HS-27A (cell line): ENCODE data around the gene NFILZ.
A peak's percentile ranks its signal among the peaks of the same experiment; 100 is the strongest.

ENCODE experiments used
- DNase-seq: peaks from one replicate; pipeline ENCODE4 v3.0.0-alpha.2; 2012; ENCODE audit warnings: low read depth, missing footprints

NFILZ gene, protein sequence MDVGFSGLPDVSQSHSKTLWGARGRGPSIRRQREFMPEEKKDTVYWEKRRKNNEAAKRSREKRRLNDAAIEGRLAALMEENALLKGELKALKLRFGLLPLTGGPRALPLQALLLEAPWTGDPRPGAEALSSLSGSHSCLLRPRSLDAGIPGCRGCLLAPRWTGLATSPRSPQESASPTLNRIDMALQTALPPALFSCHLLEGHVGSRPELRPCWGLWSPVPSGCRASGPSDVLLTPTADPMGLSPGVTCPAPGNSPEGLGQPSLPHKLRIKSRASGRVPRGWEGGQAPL

DNA sequence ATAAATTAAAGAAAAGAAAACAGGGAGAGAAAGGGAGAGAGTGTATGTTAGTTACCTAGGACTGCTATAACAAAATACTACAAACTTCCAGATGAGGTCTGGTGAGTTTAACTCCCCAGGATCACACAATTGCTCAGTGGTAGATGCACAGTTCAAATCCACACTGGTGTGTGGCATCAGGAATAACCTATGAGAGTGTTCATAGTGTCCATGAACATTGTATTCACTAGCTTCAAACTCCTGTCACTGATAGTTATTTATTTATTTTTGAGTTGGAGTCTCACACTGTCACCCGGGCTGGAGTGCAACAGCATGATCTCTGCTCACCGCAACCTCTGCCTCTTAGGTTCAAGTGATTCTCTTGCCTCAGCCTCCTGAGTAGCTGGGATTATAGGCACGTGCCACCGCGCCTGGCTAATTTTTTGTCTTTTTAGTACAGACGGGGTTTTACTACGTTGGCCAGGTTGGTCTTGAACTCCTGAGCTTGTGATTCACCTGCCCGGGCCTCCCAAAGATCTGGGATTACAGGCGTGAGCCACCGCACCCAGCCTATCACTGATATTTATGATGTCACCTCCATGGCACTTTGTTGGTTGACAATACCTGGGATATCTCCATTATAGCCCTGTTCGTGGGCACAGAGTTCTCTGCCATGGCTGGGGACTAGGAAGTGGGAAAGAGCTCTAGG, at the start of gene NFILZ:
NFILZ (plus strand) TSS at position 638 of the 688 bp plus-strand sequence. CDS start 46,133 bp downstream, outside the sequence.
- DNase-seq = no peak

DNA sequence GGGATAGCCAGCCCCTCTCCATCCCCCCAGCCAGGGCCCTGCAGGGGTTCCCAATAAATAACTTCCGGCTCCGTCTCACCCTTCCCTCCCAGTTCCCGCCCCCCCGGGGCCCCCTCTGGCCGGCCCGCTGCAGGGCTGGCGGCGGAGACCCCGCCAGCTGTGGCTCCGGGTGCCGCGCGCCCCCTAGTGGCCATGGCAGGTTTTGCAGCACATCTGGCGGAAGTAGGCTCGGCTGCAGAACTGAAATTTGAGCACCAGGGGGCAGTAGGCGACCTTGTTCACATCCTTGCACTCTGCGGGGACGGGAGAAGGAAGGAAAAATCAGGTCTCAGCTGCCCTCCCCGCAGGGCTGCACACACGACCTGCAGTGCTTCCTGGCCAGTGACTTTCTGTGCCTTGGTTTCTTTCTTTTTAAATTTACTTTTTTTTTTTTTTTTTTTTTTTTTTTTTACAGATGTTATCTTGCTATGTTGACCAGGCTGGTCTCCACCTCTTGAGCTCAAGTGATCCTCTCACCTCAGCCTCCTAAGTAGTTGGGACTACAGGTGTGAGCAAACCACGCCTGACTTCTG, 49.6 kb upstream of the NFILZ start:
- peak; percentile 39 for DNase-seq

DNA sequence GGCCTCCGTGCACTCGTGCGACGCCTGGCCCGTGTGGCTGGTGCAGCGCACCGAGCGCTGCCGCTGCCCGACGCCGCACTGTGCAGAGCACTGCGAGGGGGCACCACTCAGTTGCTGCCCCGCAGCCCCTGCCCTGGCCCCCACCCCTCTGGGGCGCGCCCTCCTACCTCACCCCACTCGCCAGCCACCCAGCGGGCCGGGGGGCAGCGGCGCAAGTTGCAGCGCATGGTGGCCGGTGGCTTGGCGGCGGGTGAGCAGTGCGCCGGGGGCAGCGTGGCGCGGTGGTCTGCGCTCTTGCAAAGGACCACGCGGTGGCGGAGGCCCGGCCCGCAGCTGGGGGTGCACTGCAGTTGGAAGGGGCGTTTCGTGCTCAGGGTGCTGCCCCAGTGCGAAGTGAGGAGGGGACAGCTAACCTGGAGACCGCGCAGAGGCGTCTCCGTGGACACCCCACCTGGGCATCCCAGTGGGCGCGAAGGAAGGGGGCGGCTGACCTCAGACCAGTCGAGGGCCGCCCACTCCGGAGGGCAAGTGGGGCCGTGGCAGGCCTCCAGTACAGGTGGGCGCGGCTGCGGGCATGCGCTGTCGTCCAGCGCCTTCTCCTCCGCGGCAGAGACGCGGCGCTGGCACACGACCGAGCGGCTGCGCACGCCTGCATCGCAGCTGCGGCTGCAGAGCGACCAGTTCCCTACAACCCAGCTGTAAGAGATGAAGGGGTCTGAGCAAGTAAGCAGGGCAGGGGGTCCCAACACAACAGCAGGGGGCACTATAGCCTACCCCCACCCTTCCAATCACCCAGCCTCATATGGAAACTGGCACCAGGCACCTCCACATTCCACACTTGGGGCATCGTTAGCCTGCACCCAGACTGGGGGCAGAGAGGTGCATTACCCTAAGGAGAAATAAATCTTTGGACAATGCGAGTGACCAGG, 45.2 kb upstream of the NFILZ start:
- DNase-seq = no peak

DNA sequence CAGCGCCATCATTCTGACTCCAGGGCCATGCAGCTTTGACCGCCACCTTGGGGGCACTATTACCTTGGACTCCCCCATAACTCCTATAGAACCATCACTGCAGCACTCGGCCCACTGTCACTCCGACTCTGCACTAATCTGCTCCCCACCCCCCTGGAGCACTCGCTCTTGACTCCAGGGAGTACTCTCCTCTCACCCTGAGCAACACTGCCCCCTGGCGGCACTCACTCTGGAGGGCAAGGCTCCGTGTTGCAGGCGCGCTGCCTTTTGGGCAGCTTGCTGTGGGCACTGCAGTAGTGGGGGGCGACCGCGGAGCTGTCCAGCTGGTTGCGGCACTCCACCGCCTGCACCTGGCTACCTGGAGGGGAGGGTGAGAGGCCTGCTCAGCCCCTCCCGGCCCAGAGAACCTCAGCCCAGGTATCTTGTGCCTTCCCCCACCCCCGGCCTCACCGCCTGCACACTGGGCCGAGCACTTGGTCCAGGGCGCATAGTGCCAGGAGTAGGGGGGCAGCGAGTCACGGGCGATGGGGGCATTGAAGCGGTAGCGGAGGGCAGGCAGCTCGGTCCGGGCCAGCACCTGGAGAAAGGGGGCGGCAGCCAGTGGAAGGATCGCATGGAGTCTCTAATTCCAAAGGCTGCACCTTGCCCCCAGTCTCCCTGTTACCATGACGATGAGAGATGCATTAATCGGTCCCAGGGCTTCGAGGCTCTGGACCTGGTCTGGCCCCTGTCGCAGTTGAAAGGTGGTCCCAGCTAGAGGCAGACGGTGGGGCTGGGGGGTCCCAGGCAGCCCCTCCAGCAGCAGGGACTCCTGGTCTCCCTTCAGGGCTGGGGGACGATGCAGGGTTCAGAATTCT, 44.3 kb upstream of the NFILZ start:
- no peak for DNase-seq

DNA sequence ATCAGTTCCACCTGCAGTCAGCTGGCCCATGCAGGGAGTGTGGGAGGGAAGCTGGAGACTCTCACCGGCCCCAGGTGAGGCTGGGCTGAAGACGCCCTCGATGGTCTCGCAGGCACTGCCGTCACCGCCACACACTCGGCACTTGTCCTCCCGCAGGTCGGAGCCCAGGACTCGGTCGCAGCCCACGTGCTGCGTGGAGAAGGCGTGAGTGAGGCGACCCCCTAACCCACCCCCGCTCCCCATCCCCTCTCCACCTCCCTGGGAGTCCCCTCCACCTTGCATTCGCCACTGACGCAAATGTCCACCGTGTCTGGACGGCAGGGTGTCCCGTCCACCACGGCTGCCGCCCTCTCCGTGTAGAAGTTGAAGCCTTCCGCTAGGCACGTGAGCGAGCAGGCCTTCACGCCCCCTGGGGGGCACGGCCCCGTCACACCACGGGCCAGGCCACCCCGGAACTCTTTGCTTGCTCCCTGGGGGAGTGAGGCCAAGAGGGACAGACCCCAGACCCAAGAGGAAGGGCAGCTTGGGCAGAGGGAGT, 41.2 kb upstream of the NFILZ start:
- DNase-seq = no peak

DNA sequence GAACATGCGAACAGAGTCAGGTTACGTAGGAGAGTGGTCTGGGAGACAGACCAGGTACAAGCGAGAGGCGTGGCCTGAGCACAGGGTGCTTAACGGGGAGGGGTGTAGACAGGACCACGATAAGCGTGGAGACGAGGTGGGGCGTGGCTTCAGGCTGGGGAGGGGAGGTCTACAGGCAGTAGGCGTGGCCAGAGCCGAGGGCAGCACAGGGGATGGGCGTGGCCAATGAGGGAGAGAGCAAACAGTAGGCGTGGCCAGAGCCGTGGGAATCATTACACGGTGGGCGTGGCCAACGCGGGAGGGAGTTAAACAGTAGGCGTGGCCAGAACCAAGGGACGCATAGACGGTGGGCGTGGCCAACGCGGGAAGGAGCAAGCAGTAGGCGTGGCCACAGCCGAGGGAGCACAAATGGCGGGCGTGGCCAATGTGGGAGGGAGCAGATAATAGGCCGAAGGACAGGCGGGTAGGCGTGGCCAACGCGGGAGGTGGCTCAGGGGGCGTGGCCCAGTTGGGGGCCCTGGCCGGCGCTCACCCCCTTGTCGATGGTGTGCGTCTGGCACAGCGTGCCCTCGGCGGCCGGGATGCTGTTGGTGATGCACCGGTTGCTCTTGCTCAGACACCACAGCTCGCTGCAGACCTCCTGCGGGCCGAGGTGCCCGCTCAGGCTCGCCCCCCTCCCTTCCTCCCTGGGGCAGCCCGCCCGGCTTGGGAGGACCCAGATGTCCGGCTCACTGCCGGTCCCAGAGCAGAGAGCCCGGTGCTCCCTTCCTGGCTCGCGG, 38.0 kb upstream of the NFILZ start:
- DNase-seq = peak; percentile 75

DNA sequence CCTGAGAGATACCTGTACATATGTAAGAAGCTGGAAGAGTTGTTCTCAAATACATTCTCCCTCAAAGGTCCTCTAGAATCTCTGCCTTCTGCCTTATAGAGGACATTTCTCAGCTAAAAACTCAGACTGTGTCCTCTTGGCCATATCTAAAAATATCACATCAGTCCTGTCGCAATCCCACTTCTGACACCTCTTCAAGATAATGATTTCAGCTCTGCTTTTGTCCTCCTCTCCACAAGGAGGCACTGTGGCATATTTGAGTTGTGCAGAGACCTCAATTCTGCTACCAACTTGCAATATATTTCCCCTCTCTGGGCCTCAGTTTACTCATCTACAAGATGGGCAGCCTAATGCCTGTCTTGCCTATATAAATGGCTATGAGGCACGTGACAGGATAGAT, 36.5 kb upstream of the NFILZ start:
- DNase-seq = no peak

DNA sequence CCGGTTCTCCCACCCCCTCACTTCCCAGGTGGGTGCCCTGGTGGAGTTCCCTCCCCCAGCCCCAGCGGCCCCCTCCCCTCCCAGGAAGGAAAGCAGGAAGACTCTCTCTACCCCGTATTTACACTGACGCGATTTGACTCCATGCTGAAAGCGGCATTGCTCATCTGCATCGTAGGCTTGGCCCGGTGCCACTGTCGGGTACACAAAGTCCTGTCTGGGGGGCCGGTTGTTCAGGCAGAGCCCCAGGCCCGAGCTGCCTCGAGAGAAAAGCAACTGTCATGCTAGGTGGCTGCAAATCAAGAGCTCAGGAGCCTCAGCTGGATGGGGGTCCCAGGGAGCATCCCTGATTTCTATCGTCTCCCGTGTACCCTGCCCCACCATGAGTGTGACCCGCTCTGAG, 34.8 kb upstream of the NFILZ start:
- no peak for DNase-seq

DNA sequence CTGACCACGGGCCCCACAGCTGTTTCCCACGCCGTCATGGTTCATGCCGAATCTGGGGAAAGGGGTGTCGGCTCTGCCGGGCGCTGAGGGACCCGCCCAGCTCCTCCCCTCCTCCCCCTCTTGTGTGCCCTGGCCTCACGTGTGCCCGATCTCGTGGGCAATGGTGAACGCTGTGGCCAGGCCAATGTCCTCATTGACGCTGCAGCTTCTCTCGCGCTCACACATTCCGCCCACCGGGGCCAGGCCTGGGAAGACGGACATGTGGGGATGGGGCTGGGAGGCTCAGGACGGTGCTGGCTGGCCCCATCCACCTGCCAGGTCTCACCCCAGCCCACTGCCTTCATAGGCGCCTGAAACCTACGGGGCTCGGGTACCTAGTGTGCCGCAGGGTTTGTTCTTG, 34.3 kb upstream of the NFILZ start:
- no peak for DNase-seq

DNA sequence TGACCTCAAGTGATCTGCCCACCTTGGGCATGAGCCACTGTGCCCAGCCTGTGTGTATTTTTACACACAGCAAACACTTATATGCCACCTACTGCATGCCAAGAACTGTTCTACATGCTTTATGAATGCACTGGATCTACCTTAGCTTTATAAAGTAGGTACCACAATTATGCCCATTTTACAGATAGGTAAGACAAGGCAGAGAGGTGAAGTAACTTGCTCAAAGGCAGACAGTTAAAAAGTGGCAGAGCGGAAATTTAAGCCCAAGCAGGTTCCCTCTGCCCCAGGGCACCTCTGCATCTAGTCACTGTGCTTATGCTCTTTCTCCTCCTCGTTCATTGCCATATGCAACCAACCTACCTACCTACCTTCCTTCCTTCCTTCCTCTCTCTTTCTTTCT, 30.4 kb upstream of the NFILZ start:
- no peak for DNase-seq

DNA sequence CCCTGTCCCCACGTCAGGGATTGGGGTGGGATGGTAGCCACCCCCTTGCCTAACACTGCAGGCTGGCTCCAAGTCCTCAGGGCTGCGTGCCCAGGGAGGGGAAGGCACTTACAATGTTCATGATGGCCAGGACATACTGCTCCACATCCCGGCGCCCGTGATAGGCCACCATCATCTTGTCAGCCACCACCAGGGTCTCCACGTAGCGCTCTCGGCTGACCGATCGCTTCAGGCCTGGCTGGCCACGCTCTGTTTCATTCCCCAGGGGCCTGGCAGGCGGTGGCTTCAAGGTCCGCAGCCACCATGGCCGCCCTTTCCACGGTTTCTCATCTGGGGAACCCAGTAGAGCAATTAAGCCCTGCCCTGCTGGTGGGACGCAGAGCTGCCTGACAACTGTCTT, 29.6 kb upstream of the NFILZ start:
- no peak for DNase-seq

DNA sequence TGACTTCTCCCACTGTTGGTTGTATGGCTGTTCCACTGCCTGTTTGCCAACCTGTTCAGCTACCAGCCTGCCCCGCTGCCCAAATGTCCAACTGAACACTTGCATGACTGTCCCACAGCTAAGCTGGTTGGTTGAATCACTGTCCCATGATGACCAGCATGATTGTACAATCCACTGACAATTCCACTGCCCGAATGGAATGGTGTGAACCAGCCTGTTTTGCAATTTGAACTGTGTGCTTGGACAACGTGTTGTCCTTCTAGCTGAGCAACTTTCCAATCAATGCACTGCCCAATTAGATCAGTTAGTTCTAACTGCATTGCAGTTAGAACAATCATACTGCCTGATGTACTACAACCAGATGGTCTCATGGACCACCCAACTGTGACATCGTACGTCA, 28.6 kb upstream of the NFILZ start:
- DNase-seq = no peak

DNA sequence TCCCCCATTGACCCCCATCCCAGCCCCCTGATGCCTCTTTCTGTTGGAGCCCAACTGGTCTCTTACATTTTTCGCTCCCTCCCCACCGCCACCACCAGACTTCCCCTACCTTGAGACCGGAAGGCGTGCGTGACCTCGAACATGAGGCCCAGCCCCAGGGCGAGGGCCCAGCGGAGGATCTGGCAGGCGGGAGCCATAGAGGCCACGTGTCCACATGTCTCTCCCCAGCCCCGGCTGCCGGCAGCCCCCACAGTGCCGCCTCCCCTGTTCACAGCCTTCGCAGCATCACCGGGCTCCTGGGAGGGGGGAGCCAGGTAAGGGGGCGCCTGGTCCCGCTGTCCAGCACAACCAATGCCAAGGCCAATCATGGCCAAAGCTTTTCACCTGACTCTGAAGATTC, 24.9 kb upstream of the NFILZ start:
- DNase-seq = no peak

DNA sequence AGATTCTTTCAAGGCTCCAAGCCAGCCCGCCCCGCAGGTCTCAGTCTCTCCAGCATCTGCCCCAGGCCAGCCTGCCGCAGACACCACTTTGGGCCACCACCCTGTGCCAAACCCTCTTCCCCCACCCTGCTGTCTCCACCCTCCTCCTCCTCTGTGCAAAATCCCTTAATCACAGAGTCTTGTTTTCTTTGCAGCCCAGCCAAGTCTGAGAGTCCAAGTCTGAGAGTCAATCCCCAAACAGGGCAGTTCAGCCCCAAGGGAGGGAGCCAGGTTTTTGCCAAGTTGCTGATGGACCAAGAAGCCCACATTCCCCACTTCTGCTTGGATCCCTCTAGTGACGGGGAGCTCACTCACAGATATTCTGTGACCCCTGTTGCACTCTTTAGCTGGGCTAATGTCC, 23.0 kb upstream of the NFILZ start:
- DNase-seq = no peak

DNA sequence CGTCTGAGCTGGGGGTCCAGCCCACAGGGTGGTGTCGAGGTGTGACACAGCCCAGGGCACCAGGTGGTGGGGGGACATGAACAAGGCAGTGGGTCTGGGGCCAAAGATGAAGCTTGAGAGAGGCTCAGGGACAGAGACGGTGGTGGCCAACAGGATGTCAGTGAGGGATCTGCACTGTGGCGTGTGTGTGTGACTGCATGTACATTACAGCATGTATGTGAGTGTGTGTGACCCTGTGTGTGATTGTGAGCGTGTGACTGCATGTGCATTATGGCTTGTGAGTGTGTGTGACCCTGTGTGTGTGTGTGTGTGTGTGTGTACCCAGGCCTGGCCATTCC, 21.5 kb upstream of the NFILZ start:
- DNase-seq = no peak

DNA sequence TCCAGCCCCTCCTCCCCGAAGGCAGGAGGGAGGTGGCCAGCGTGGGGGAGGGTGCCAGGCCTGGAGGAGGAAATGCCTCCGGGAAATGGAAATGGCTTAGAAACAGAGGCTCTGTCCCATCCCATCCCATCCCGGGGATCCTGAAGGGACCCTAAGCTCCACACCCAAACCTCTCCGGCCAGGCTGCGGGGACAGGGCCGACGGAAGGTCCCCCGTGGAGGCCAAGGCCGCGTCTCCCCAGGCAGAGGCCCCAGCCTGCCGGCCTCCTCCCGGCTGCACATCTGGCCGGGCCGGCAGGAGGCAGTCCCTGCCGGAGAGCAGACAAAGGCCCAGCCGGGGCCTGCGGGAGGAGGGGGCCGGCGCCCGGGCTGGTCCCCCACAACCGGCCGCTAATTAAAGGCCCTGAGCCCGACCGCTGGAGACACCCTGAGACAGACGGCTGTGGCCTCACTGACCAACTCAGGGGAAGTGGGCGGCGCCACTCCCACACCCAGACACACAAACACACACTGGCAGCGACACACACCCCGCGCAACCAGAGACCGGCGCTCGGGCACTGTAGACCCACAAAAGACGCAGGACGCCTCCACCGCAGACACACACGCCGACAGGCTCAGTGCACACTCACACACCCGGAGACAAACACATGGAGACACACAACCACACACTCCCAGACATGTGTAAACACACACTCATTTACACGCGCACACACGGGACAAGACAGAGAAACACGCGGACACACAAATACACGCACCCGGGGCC, 21.0 kb upstream of the NFILZ start:
- DNase-seq = no peak

DNA sequence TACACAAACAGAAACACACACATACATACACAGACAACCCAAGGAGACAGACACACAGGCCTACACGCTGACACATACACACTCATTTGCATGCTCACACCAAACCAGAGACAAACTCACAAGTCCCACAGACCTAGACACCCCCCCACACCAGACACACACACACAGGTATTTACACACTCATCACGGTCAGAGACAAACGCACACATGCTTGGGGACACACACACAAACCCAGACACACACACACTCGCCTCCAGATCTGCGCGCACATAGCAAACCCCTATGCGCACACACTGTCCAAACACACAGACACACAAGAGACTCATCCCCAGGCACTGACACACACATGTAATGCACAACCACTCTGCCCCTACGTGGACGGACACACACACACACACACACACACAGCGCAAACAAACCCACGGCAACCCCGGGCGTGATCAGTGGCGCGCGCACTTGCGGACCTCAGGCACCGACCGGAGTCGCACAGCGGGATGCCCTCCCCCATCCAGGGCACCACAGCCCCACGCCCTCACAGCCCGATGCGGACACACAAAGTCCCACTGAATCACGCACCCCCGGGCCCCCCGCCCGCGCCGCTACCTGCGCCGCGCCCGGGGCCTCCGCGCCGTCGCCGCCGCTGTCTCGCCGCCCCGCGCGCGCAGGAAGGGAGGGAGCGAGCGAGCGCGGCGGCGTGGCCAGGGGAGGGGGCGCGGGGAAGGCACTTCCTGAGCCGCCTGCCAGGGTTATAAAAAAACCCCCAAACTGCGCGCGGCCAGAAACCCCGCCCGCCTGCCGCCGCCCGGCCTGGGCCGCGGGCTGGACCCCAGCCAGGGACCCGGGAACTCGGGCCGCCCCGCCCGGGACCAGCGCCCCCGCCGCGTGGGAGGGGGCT, 20.1 kb upstream of the NFILZ start, which contains the start of gene ADAMTS10:
ADAMTS10 (minus strand) TSS at position 675 of the 895 bp plus-strand sequence. CDS start 5,005 bp downstream, outside the sequence.
- no peak for DNase-seq

DNA sequence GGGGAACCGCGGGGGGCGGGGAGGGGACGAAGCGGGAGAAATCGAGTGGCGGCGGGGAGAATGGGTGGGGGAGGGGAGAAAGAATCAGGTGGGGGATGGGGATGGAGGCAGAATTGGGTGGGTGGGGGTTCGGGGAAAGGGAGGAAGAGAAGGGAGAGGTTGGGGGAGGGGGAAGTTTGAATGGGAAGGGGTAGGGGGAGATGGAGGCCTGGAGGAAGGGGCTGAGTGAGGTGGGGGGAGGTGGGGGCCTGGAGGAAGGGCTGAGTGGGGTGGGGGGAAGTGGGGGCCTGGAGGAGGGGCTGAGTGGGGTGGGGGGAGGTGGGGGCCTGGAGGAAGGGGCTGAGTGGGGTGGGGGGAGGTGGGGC, 19.5 kb upstream of the NFILZ start:
- no peak for DNase-seq
